Measurements from ENCODE around the gene SSBP3.
"Not testable (repeated sequence)": the region's sequence is repeated elsewhere in the genome, so short reads cannot be mapped to it uniquely, and the experiment has no call there.

The SSBP3 gene

GRCh38 chr1:54391450-54392209 lies 14.6 kb downstream of the SSBP3 start:
- TF ChIP-seq CTCF (IDR thresholded peaks at IDR 0.05), result no peak
- H3K79me2 ChIP-seq, result peaks cover 8% of the 10 kb centered on the region
- no peaks in the 10 kb centered on the region for H3K4me1 ChIP-seq
- H3K36me3 ChIP-seq (ENCODE audit: control insufficient read depth, insufficient read depth, low read length), result no peaks in the 10 kb centered on the region
- H3K27me3 ChIP-seq (ENCODE audit: control insufficient read depth, insufficient read depth, low read length), result no peaks in the 10 kb centered on the region
- no peak overlapping the region for H3K4me3 ChIP-seq (ENCODE audit: low read depth, low read length)
- H3K9ac ChIP-seq, result no peak overlapping the region
- H3K27ac ChIP-seq, result no peak overlapping the region
- H3K9me3 ChIP-seq (ENCODE audit: control insufficient read depth, low read length), result no peaks in the 10 kb centered on the region
- H3K4me2 ChIP-seq (ENCODE audit: low read length), result no peak overlapping the region
- no peak overlapping the region for H2AFZ ChIP-seq

- H3K36me3 ChIP-seq (ENCODE audit: control insufficient read depth, insufficient read depth, low read length), result no peaks in the 10 kb centered on the region
- no peak overlapping the region for H3K27ac ChIP-seq
- no peaks in the 10 kb centered on the region for H3K4me1 ChIP-seq
- no peak for TF ChIP-seq CTCF (IDR thresholded peaks at IDR 0.05)
- H3K4me3 ChIP-seq (ENCODE audit: low read depth, low read length), result no peak overlapping the region
- no peaks in the 10 kb centered on the region for H3K27me3 ChIP-seq (ENCODE audit: control insufficient read depth, insufficient read depth, low read length)
- H3K9me3 ChIP-seq (ENCODE audit: control insufficient read depth, low read length), result no peaks in the 10 kb centered on the region
- H3K4me2 ChIP-seq (ENCODE audit: low read length), result no peak overlapping the region
- H3K79me2 ChIP-seq, result peaks cover 8% of the 10 kb centered on the region
- H3K9ac ChIP-seq, result no peak overlapping the region
- H2AFZ ChIP-seq, result no peak overlapping the region
Measured at GRCh38 chr1:54390655-54391054, 15.5 kb downstream of the SSBP3 start.

GRCh38 chr1:54389608-54390007 lies 16.6 kb downstream of the SSBP3 start:
- not testable (repeated sequence) for H3K36me3 ChIP-seq (ENCODE audit: control insufficient read depth, insufficient read depth, low read length); H3K27me3 ChIP-seq (ENCODE audit: control insufficient read depth, insufficient read depth, low read length); H3K9me3 ChIP-seq (ENCODE audit: control insufficient read depth, low read length); H2AFZ ChIP-seq; H3K4me1 ChIP-seq; H3K9ac ChIP-seq; H3K4me3 ChIP-seq (ENCODE audit: low read depth, low read length); H3K4me2 ChIP-seq (ENCODE audit: low read length); H3K27ac ChIP-seq; H3K79me2 ChIP-seq

GRCh38 chr1:54387419-54387818 lies 18.8 kb downstream of the SSBP3 start:
- H3K9ac ChIP-seq, result no peak overlapping the region

GRCh38 chr1:54385727-54386022 lies 20.5 kb downstream of the SSBP3 start:
- Histone ChIP-seq H3K9ac (no peak overlapping the region), H3K36me3 (ENCODE audit: control insufficient read depth, insufficient read depth, low read length) (no peaks in the 10 kb centered on the region), H3K79me2 (peaks cover 2% of the 10 kb centered on the region), H3K4me2 (ENCODE audit: low read length) (no peak overlapping the region), H3K27me3 (ENCODE audit: control insufficient read depth, insufficient read depth, low read length) (no peaks in the 10 kb centered on the region), H3K9me3 (ENCODE audit: control insufficient read depth, low read length) (no peaks in the 10 kb centered on the region), H3K4me3 (ENCODE audit: low read depth, low read length) (no peak overlapping the region), H3K4me1 (no peaks in the 10 kb centered on the region), H3K27ac (no peak overlapping the region), H2AFZ (no peak overlapping the region)
- no peak for TF ChIP-seq CTCF (IDR thresholded peaks at IDR 0.05)

More at GRCh38 chr1:54387419-54387818, 18.8 kb downstream of the SSBP3 start:
- no peak overlapping the region for H3K27ac ChIP-seq
- no peaks in the 10 kb centered on the region for H3K9me3 ChIP-seq (ENCODE audit: control insufficient read depth, low read length)
- H3K27me3 ChIP-seq (ENCODE audit: control insufficient read depth, insufficient read depth, low read length), result no peaks in the 10 kb centered on the region
- H3K4me1 ChIP-seq, result no peaks in the 10 kb centered on the region
- H3K79me2 ChIP-seq, result peaks cover 2% of the 10 kb centered on the region
- no peak for TF ChIP-seq CTCF (IDR thresholded peaks at IDR 0.05)
- no peak overlapping the region for H3K4me3 ChIP-seq (ENCODE audit: low read depth, low read length)
- H2AFZ ChIP-seq, result no peak overlapping the region
- H3K4me2 ChIP-seq (ENCODE audit: low read length), result no peak overlapping the region
- no peaks in the 10 kb centered on the region for H3K36me3 ChIP-seq (ENCODE audit: control insufficient read depth, insufficient read depth, low read length)

Measured in parathyroid adenoma (tissue), 2 donors.